ENCODE measurements around the gene TNKS2. TPM values are rescaled to one million over a fixed set of nuclear protein-coding genes. Genes with fewer than 3 reads are reported as not detected.

The TNKS2 gene
- total RNA-seq, 1 experiment from 2014 or later = 48.3 TPM

- ChIA-PET CTCF (no interaction called here), POLR2A (no interaction called here)
- BruUV-seq (replicated peaks) = no TSS peak
- Mint-ChIP-seq H3K27me3 (ENCODE audit: insufficient read depth, unreplicated experiment) (no peaks in the 10 kb centered on the region), H3K27ac (ENCODE audit: low read depth, unreplicated experiment) (no peak overlapping the region), H3K4me3 (ENCODE audit: unreplicated experiment) (no peak overlapping the region), H3K9me3 (ENCODE audit: unreplicated experiment) (no peaks in the 10 kb centered on the region), H3K4me1 (ENCODE audit: insufficient read depth, unreplicated experiment) (peaks cover 12% of the 10 kb centered on the region), H3K36me3 (ENCODE audit: insufficient read depth, unreplicated experiment) (no peaks in the 10 kb centered on the region)
- no peak for DNase-seq (ENCODE audit: unreplicated experiment)
- TF ChIP-seq, protein P1, sequence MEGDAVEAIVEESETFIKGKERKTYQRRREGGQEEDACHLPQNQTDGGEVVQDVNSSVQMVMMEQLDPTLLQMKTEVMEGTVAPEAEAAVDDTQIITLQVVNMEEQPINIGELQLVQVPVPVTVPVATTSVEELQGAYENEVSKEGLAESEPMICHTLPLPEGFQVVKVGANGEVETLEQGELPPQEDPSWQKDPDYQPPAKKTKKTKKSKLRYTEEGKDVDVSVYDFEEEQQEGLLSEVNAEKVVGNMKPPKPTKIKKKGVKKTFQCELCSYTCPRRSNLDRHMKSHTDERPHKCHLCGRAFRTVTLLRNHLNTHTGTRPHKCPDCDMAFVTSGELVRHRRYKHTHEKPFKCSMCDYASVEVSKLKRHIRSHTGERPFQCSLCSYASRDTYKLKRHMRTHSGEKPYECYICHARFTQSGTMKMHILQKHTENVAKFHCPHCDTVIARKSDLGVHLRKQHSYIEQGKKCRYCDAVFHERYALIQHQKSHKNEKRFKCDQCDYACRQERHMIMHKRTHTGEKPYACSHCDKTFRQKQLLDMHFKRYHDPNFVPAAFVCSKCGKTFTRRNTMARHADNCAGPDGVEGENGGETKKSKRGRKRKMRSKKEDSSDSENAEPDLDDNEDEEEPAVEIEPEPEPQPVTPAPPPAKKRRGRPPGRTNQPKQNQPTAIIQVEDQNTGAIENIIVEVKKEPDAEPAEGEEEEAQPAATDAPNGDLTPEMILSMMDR (IDR thresholded peaks at IDR 0.05; ENCODE audit: unreplicated experiment) = no peak
- intact Hi-C loops (cut with micrococcal nuclease) = no loop called here
Measured at GRCh38 chr10:91896212-91896756, 98.1 kb downstream of the TNKS2 start.

- no TSS peak for BruUV-seq (replicated peaks)
Measured at GRCh38 chr10:91897421-91897820, 99.2 kb downstream of the TNKS2 start.

GRCh38 chr10:91901784-91902677 is 103.8 kb downstream of the TNKS2 start:
- CTCF ChIA-PET = interaction anchor here (0.7 kb wide), 1 partner anchor 17 kb away, joined by 4 read pairs; no protein-coding TSS in a partner anchor
- Mint-ChIP-seq H3K27me3 (ENCODE audit: insufficient read depth, unreplicated experiment) (no peaks in the 10 kb centered on the region), H3K36me3 (ENCODE audit: insufficient read depth, unreplicated experiment) (no peaks in the 10 kb centered on the region), H3K9me3 (ENCODE audit: unreplicated experiment) (no peaks in the 10 kb centered on the region), H3K4me3 (ENCODE audit: unreplicated experiment) (no peak overlapping the region), H3K4me1 (ENCODE audit: insufficient read depth, unreplicated experiment) (peaks cover 19% of the 10 kb centered on the region), H3K27ac (ENCODE audit: low read depth, unreplicated experiment) (peak overlapping the region; percentile 85)
- POLR2A ChIA-PET = interaction anchor here (3.0 kb wide), 1 partner anchor 22 kb away, joined by 12 read pairs; the partner anchor contains the start of gene BTAF1
- no TSS peak for BruUV-seq (replicated peaks)
- TF ChIP-seq, protein P1 (IDR thresholded peaks at IDR 0.05; ENCODE audit: unreplicated experiment) = no peak
- peak; percentile 93 for DNase-seq (ENCODE audit: unreplicated experiment)
- intact Hi-C loops (cut with micrococcal nuclease) = no loop called here

More at GRCh38 chr10:91897421-91897820, 99.2 kb downstream of the TNKS2 start:
- Mint-ChIP-seq H3K27me3 (ENCODE audit: insufficient read depth, unreplicated experiment) (no peaks in the 10 kb centered on the region), H3K27ac (ENCODE audit: low read depth, unreplicated experiment) (no peak overlapping the region), H3K36me3 (ENCODE audit: insufficient read depth, unreplicated experiment) (no peaks in the 10 kb centered on the region), H3K4me1 (ENCODE audit: insufficient read depth, unreplicated experiment) (peaks cover 18% of the 10 kb centered on the region), H3K9me3 (ENCODE audit: unreplicated experiment) (no peaks in the 10 kb centered on the region), H3K4me3 (ENCODE audit: unreplicated experiment) (no peak overlapping the region)
- TF ChIP-seq, protein P1 (IDR thresholded peaks at IDR 0.05; ENCODE audit: unreplicated experiment) = no peak
- no peak for DNase-seq (ENCODE audit: unreplicated experiment)
- ChIA-PET CTCF (interaction anchor here (0.6 kb wide), 1 partner anchor 17 kb away, joined by 3 read pairs; no protein-coding TSS in a partner anchor), POLR2A (no interaction called here)
- intact Hi-C loops (cut with micrococcal nuclease) = no loop called here

DNA sequence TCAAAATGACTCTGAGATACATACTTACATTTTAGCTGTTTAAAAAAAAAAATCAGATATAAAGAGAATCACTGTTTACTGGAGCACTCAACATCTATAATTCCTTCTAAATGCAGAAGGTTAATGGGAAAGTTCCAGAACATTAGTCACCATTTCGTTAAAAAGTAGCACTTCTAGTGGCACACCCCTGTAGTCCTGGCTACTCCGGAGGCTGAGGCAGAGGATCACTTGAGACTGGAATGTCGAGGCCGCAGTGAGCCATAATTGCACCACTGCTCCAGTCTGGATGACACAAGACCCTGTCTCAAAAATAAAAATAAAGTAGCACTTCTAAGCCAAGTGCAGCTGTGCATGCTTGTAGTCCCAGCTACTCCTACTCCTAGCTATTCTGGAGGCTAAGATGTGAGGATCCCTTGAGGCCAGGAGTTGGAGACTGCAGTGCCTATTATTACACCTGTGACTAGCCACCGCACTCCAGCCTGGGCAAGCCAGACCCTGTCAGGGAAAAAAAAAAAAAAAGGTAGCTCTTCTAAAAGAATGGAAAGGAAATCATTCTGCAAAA is 108.9 kb downstream of the TNKS2 start:
- no TSS peak for BruUV-seq (replicated peaks)
- peak overlapping the region; percentile 76 for H3K4me3 Mint-ChIP-seq (ENCODE audit: unreplicated experiment)
- intact Hi-C loops (cut with micrococcal nuclease) = no loop called here
- H3K27me3 Mint-ChIP-seq (ENCODE audit: insufficient read depth, unreplicated experiment) = no peaks in the 10 kb centered on the region
- H3K27ac Mint-ChIP-seq (ENCODE audit: low read depth, unreplicated experiment) = no peak overlapping the region
- H3K4me1 Mint-ChIP-seq (ENCODE audit: insufficient read depth, unreplicated experiment) = peaks cover 10% of the 10 kb centered on the region
- ChIA-PET POLR2A (interaction anchor here (0.6 to 3.1 kb wide), 4 partner anchors 16 to 148 kb away, joined by 3 to 41 read pairs (median 6); partner anchors contain the start of genes BTAF1 and TNKS2), CTCF (interaction anchor here (0.6 to 1.2 kb wide), 4 partner anchors 8 to 150 kb away, joined by 3 read pairs; no protein-coding TSS in a partner anchor)
- no peaks in the 10 kb centered on the region for H3K36me3 Mint-ChIP-seq (ENCODE audit: insufficient read depth, unreplicated experiment)
- H3K9me3 Mint-ChIP-seq (ENCODE audit: unreplicated experiment) = no peaks in the 10 kb centered on the region
- TF ChIP-seq, protein P1 (IDR thresholded peaks at IDR 0.05; ENCODE audit: unreplicated experiment) = no peak
- DNase-seq (ENCODE audit: unreplicated experiment) = no peak
